H9 (cell line): ENCODE results near the gene ABCA4. TPM values are rescaled to one million over a fixed set of nuclear protein-coding genes. Genes with fewer than 3 reads are reported as not detected.

Experiments used
- DNase-seq: peaks from one replicate; pipeline ENCODE4 v3.0.0-alpha.2; 2017
- H2AFZ ChIP-seq: one replicate; pipeline ENCODE4 v1.6.1; 2013; ENCODE audit warnings: mild to moderate bottlenecking, low read length, control low read depth, moderate library complexity
- H2AK5ac ChIP-seq: 2 replicates; pipeline ENCODE4 v1.6.1; 2013; ENCODE audit warnings: low read length, control low read depth, mixed read lengths; ENCODE audit not compliant: insufficient read length
- H2BK120ac ChIP-seq: one replicate; pipeline ENCODE4 v1.6.1; 2013; ENCODE audit warnings: low read depth, mild to moderate bottlenecking, low read length, control low read depth, inconsistent platforms; ENCODE audit not compliant: poor library complexity, severe bottlenecking
- H2BK12ac ChIP-seq: 2 replicates; pipeline ENCODE4 v1.6.1; 2013; ENCODE audit warnings: low read length, control low read depth, mixed read lengths, low read depth; ENCODE audit not compliant: insufficient read length
- H2BK15ac ChIP-seq: 2 replicates; pipeline ENCODE4 v1.6.1; 2013; ENCODE audit warnings: low read depth, low read length, control low read depth
- H2BK20ac ChIP-seq: one replicate; pipeline ENCODE4 v1.6.1; 2013; ENCODE audit warnings: low read depth, mild to moderate bottlenecking, low read length, control low read depth, inconsistent platforms; ENCODE audit not compliant: poor library complexity, severe bottlenecking
- H2BK5ac ChIP-seq: 2 replicates; pipeline ENCODE4 v1.6.1; 2013; ENCODE audit warnings: low read length, control low read depth, mixed read lengths; ENCODE audit not compliant: insufficient read length
- H3K14ac ChIP-seq: 2 replicates; pipeline ENCODE4 v1.6.1; 2013; ENCODE audit warnings: low read length, control low read depth; ENCODE audit not compliant: insufficient read depth
- H3K18ac ChIP-seq: 2 replicates; pipeline ENCODE4 v1.6.1; 2013; ENCODE audit warnings: low read depth, mild to moderate bottlenecking, mixed read lengths, low read length, control low read depth; ENCODE audit not compliant: insufficient read length
- H3K23ac ChIP-seq: 2 replicates; pipeline ENCODE4 v1.6.1; 2013; ENCODE audit warnings: low read length, control low read depth, mixed read lengths, low read depth; ENCODE audit not compliant: insufficient read length
- H3K23me2 ChIP-seq: 2 replicates; pipeline ENCODE4 v1.6.1; 2013; ENCODE audit warnings: low read depth, mild to moderate bottlenecking, mixed read lengths, low read length, control low read depth; ENCODE audit not compliant: insufficient read length, poor library complexity, severe bottlenecking
- H3K27ac ChIP-seq: 2 replicates; pipeline ENCODE4 v1.5.1; 2013; ENCODE audit warnings: low read length, control low read depth, mixed read lengths, low read depth; ENCODE audit not compliant: insufficient read length
- H3K27me3 ChIP-seq: 2 replicates; pipeline ENCODE4 v1.6.1; 2013; ENCODE audit warnings: low read length, control low read depth, inconsistent platforms; ENCODE audit not compliant: insufficient read depth
- H3K4ac ChIP-seq: 2 replicates; pipeline ENCODE4 v1.6.1; 2013; ENCODE audit warnings: low read depth, mild to moderate bottlenecking, control low read depth, inconsistent platforms, low read length, moderate library complexity
- H3K4me1 ChIP-seq: 2 replicates; pipeline ENCODE4 v1.6.1; 2013; ENCODE audit warnings: low read length, control low read depth, inconsistent platforms; ENCODE audit not compliant: insufficient read depth
- H3K4me2 ChIP-seq: 2 replicates; pipeline ENCODE4 v1.6.1; 2013; ENCODE audit warnings: low read length, control low read depth, mixed read lengths; ENCODE audit not compliant: insufficient read length, insufficient read depth
- H3K56ac ChIP-seq: 2 replicates; pipeline ENCODE4 v1.6.1; 2013; ENCODE audit warnings: low read depth, mild to moderate bottlenecking, mixed read lengths, low read length, control low read depth; ENCODE audit not compliant: insufficient read length
- H3K79me1 ChIP-seq: 2 replicates; pipeline ENCODE4 v1.6.1; 2013; ENCODE audit warnings: low read depth, mild to moderate bottlenecking, moderate library complexity, low read length, control low read depth, inconsistent platforms; ENCODE audit not compliant: insufficient read depth, poor library complexity, severe bottlenecking
- H3K79me2 ChIP-seq: 2 replicates; pipeline ENCODE4 v1.6.1; 2013; ENCODE audit warnings: low read length, control low read depth, inconsistent platforms; ENCODE audit not compliant: insufficient read depth
- H3K9ac ChIP-seq: 2 replicates; pipeline ENCODE4 v1.6.1; 2013; ENCODE audit warnings: low read length, control low read depth, mixed read lengths; ENCODE audit not compliant: insufficient read length; ENCODE audit errors: extremely low read depth
- H3K9me3 ChIP-seq: one replicate; pipeline ENCODE4 v1.6.1; 2013; ENCODE audit warnings: low read depth, low read length, inconsistent platforms; ENCODE audit not compliant: control insufficient read depth
- H3T11ph ChIP-seq: one replicate; pipeline ENCODE4 v1.6.1; 2013; ENCODE audit warnings: mild to moderate bottlenecking, low read length, control low read depth, inconsistent platforms
- H4K20me1 ChIP-seq: one replicate; pipeline ENCODE4 v1.6.1; 2013; ENCODE audit not compliant: control insufficient read depth, insufficient read length, insufficient read depth
- H4K5ac ChIP-seq: 2 replicates; pipeline ENCODE4 v1.6.1; 2013; ENCODE audit warnings: low read depth, mild to moderate bottlenecking, mixed read lengths, low read length, control low read depth; ENCODE audit not compliant: insufficient read length
- H4K8ac ChIP-seq: replicated peaks from 2 replicates; pipeline ENCODE4 v1.6.1; 2013; ENCODE audit warnings: low read length, control low read depth, mixed read lengths, low read depth; ENCODE audit not compliant: insufficient read length
- H4K91ac ChIP-seq: 2 replicates; pipeline ENCODE4 v1.6.1; 2013; ENCODE audit warnings: low read depth, mild to moderate bottlenecking, moderate library complexity, mixed read lengths, low read length, control low read depth; ENCODE audit not compliant: insufficient read length
- H3K27ac Mint-ChIP-seq, 3 experiments: 2 replicates in 2 of 3; 3 replicates in 1 of 3; pipeline ENCODE4 v1.8.0; 2020 to 2021; ENCODE audit warnings: mixed read lengths in 3 of 3, mild to moderate bottlenecking in 1 of 3, moderate library complexity in 1 of 3
- H3K27me3 Mint-ChIP-seq: 2 replicates; pipeline ENCODE4 v1.8.0; 2021; ENCODE audit warnings: low read depth, mild to moderate bottlenecking, moderate library complexity, mixed read lengths
- H3K36me3 Mint-ChIP-seq, 3 experiments: 2 replicates in 2 of 3; 3 replicates in 1 of 3; pipeline ENCODE4 v1.8.0; 2020 to 2021; ENCODE audit warnings: low read depth in 3 of 3, mixed read lengths in 3 of 3; ENCODE audit not compliant: insufficient read depth in 1 of 3
- H3K4me1 Mint-ChIP-seq, 2 experiments: 2 replicates each; pipeline ENCODE4 v1.8.0; 2020; ENCODE audit warnings: mixed read lengths in 2 of 2
- H3K4me3 Mint-ChIP-seq, 2 experiments: 2 replicates in 1 of 2; 3 replicates in 1 of 2; pipeline ENCODE4 v1.8.0; 2020 to 2021; ENCODE audit warnings: mild to moderate bottlenecking in 2 of 2, mixed read lengths in 2 of 2, moderate library complexity in 1 of 2
- H3K9me3 Mint-ChIP-seq, 2 experiments: 2 replicates in 1 of 2; 3 replicates in 1 of 2; pipeline ENCODE4 v1.8.0; 2020; ENCODE audit warnings: mild to moderate bottlenecking in 2 of 2, mixed read lengths in 2 of 2, moderate library complexity in 1 of 2
- CTCF ChIP-seq: fragments of 200-600 bp; sonication (generic); conservative IDR thresholded peaks from 3 replicates; pipeline ENCODE4 v1.8.0; 2021; ENCODE audit warnings: antibody characterized with exemption, mild to moderate bottlenecking
- WGBS: extraction: QIAGEN DNeasy Blood & Tissue Kit; methylation state at CpG from one replicate; pipeline ENCODE4 v1.1.7; 2013; ENCODE audit warnings: missing lambda C conversion rate, low lambda C conversion rate, mixed read lengths; ENCODE audit not compliant: insufficient read length; ENCODE audit errors: extremely low coverage; 5-methylcytosine and 5-hydroxymethylcytosine counted together
- total RNA-seq: library from RNA; stranded (reverse); gene quantifications from 2 replicates; pipeline ENCODE4 v1.2.1, GENCODE V29; 2021

Gene ABCA4
- total RNA-seq, 1 experiment from 2014 or later = not detected

GRCh38 chr1:94125551-94126514 is 4.9 kb upstream of the ABCA4 start:
- Histone ChIP-seq H2BK5ac (no peak overlapping the region), H3K14ac (no peak overlapping the region), H3K9ac (no peak overlapping the region), H3K4me1 (no peaks in the 10 kb centered on the region; the same call in 1 of the 2 replicates), H3K4me2 (no peak overlapping the region), H3T11ph (no peak overlapping the region), H3K18ac (no peak overlapping the region), H3K27ac (no peak overlapping the region), H2BK20ac (no peak overlapping the region), H3K23me2 (no peaks in the 10 kb centered on the region), H4K8ac (no peak overlapping the region), H3K79me2 (no peaks in the 10 kb centered on the region), H2AK5ac (no peak overlapping the region), H2BK12ac (no peak overlapping the region), H3K4ac (no peak overlapping the region), H4K91ac (no peak overlapping the region), H3K27me3 (no peaks in the 10 kb centered on the region), H2AFZ (no peak overlapping the region), H3K79me1 (no peaks in the 10 kb centered on the region), H4K20me1 (no peaks in the 10 kb centered on the region), H3K56ac (no peak overlapping the region), H4K5ac (no peak overlapping the region), H2BK120ac (no peak overlapping the region), H3K23ac (no peak overlapping the region), H2BK15ac (no peak overlapping the region), H3K9me3 (no peaks in the 10 kb centered on the region)
- peak; percentile 47 for DNase-seq
- Mint-ChIP-seq H3K27me3 (peaks cover 14% of the 10 kb centered on the region), H3K9me3 (no peaks in the 10 kb centered on the region), H3K27ac (no peak overlapping the region), H3K4me3 (no peak overlapping the region; a peak in 1 of 5 replicates), H3K36me3 (no peaks in the 10 kb centered on the region), H3K4me1 (peaks cover 18 to 22% of the 10 kb centered on the region in 2 experiments)
- WGBS = no CpG with 5 or more reads among the region's 6 CpGs
- TF ChIP-seq CTCF = peak; percentile 19; the same call in 1 of the 3 replicates
